ENCODE results near the gene STAB2. TPM values are rescaled to one million over a fixed set of nuclear protein-coding genes. Genes with fewer than 3 reads are reported as not detected.

The STAB2 gene
- polyA plus RNA-seq, 1 donor from 2014 or later = not detected

GRCh38 chr12:103734863-103735262, 147.8 kb downstream of the STAB2 start:
- no peaks in the 10 kb centered on the region for H3K79me2 ChIP-seq (replicated peaks; ENCODE audit: insufficient read depth, low read length)
- no peak overlapping the region for H3K4me3 ChIP-seq (ENCODE audit: low read length)
- no peak overlapping the region for H3K27ac ChIP-seq (ENCODE audit: low read length)
- TF ChIP-seq REST (IDR thresholded peaks at IDR 0.05; ENCODE audit: borderline replicate concordance) (no peak), EP300 (conservative IDR thresholded peaks at IDR 0.05; ENCODE audit: poor library complexity, severe bottlenecking) (no peak), POLR2AphosphoS5 (IDR thresholded peaks at IDR 0.05) (no peak), EZH2 (IDR thresholded peaks at IDR 0.05; ENCODE audit: borderline replicate concordance, insufficient read depth, low read length, poor library complexity, severe bottlenecking) (no peak), TAF1 (IDR thresholded peaks at IDR 0.05; ENCODE audit: low read depth) (no peak), RAD21 (conservative IDR thresholded peaks at IDR 0.05) (no peak), SMC3 (conservative IDR thresholded peaks at IDR 0.05; ENCODE audit: poor library complexity) (no peak), MXI1 (conservative IDR thresholded peaks at IDR 0.05; ENCODE audit: poor library complexity, severe bottlenecking) (no peak)
- no peak overlapping the region for H2AFZ ChIP-seq (ENCODE audit: low read depth, low read length)
- H3F3A ChIP-seq (ENCODE audit: insufficient read depth, low read length, poor library complexity, severe bottlenecking) = no peaks in the 10 kb centered on the region
- H3K4me2 ChIP-seq (ENCODE audit: low read length) = no peak overlapping the region
- no peak overlapping the region for H3K9ac ChIP-seq (ENCODE audit: low read length)
- H3K27me3 ChIP-seq (ENCODE audit: insufficient read depth, low read depth, low read length) = no peaks in the 10 kb centered on the region
- H3K9me3 ChIP-seq (ENCODE audit: low read length) = peaks cover 3% of the 10 kb centered on the region
- no peaks in the 10 kb centered on the region for H4K20me1 ChIP-seq (ENCODE audit: insufficient read depth)
- H3K36me3 ChIP-seq (ENCODE audit: insufficient read depth, low read length) = no peaks in the 10 kb centered on the region
- H3K9me2 ChIP-seq (ENCODE audit: insufficient read depth, low read length) = no peaks in the 10 kb centered on the region

GRCh38 chr12:103735291-103735690, 148.2 kb downstream of the STAB2 start:
- TF ChIP-seq EZH2 (IDR thresholded peaks at IDR 0.05; ENCODE audit: borderline replicate concordance, insufficient read depth, low read length, poor library complexity, severe bottlenecking) = no peak
- TF ChIP-seq SMC3 (conservative IDR thresholded peaks at IDR 0.05; ENCODE audit: poor library complexity) = no peak
- TF ChIP-seq MXI1 (conservative IDR thresholded peaks at IDR 0.05; ENCODE audit: poor library complexity, severe bottlenecking) = no peak
- no peak for TF ChIP-seq CTCF (IDR thresholded peaks at IDR 0.05; ENCODE audit: poor library complexity, severe bottlenecking)
- no peak for TF ChIP-seq RAD21 (conservative IDR thresholded peaks at IDR 0.05)
- no peak for TF ChIP-seq EP300 (conservative IDR thresholded peaks at IDR 0.05; ENCODE audit: poor library complexity, severe bottlenecking)
- TF ChIP-seq REST (IDR thresholded peaks at IDR 0.05; ENCODE audit: borderline replicate concordance) = no peak
- no peak for TF ChIP-seq TAF1 (IDR thresholded peaks at IDR 0.05; ENCODE audit: low read depth)
- TF ChIP-seq POLR2AphosphoS5 (IDR thresholded peaks at IDR 0.05) = no peak
- Histone ChIP-seq H4K20me1 (ENCODE audit: insufficient read depth) (no peaks in the 10 kb centered on the region), H3F3A (ENCODE audit: insufficient read depth, low read length, poor library complexity, severe bottlenecking) (no peaks in the 10 kb centered on the region), H3K27ac (ENCODE audit: low read length) (no peak overlapping the region), H3K9me3 (ENCODE audit: low read length) (peaks cover 3% of the 10 kb centered on the region), H2AFZ (ENCODE audit: low read depth, low read length) (no peak overlapping the region), H3K27me3 (ENCODE audit: insufficient read depth, low read depth, low read length) (no peaks in the 10 kb centered on the region), H3K79me2 (replicated peaks; ENCODE audit: insufficient read depth, low read length) (no peaks in the 10 kb centered on the region), H3K9ac (ENCODE audit: low read length) (no peak overlapping the region), H3K9me2 (ENCODE audit: insufficient read depth, low read length) (no peaks in the 10 kb centered on the region), H3K36me3 (ENCODE audit: insufficient read depth, low read length) (no peaks in the 10 kb centered on the region), H3K4me3 (ENCODE audit: low read length) (no peak overlapping the region), H3K4me2 (ENCODE audit: low read length) (no peak overlapping the region)

Data from neural cell (in vitro differentiated cells).